Endothelial cell of umbilical vein (primary cell): Measurements from ENCODE around the gene DIP2A. TPM values are rescaled to one million over a fixed set of nuclear protein-coding genes. Genes with fewer than 3 reads are reported as not detected.

Experiments used
- BruUV-seq: library from RNA; stranded (reverse); fragments of 400-500 nt; replicated peaks from 2 replicates; lab custom pipeline; 2021; lab: Mats Ljungman, UMichigan
- CTCF ChIA-PET: fragments of 300-600, 350-600 bp; sonication (Branson Sonifier 250); formaldehyde crosslinking; loops from one replicate; lab custom pipeline; 2021; ENCODE audit warnings: antibody characterized with exemption, inconsistent platforms; lab: Charles Lee
- POLR2A ChIA-PET: fragments of 300-600, 350-600 bp; sonication (Branson Sonifier 250); formaldehyde crosslinking; loops from one replicate; lab custom pipeline; 2021; ENCODE audit warnings: antibody characterized with exemption, inconsistent platforms; lab: Charles Lee
- DNase-seq: peaks from one replicate; pipeline ENCODE4 v3.0.0-alpha.2; 2011; ENCODE audit warnings: low read depth, low spot score
- FAIRE-seq: peaks from 2 replicates; lab custom pipeline; 2011; peaks lifted over from hg19 to GRCh38; lab: Jason Lieb, UNC
- H2AFZ ChIP-seq: 2 replicates; pipeline ENCODE4 v1.6.0; 2012; ENCODE audit warnings: low read depth, low read length, control low read depth, inconsistent platforms
- H3K27ac ChIP-seq: 2 replicates; pipeline ENCODE4 v1.5.1; 2011; ENCODE audit warnings: low read depth, mild to moderate bottlenecking, control low read depth, low read length, moderate library complexity; ENCODE audit not compliant: insufficient read depth
- H3K27me3 ChIP-seq, 2 experiments: 2 replicates each; pipeline versions ENCODE4 v1.6.0 to v1.6.1; 2011; ENCODE audit warnings: low read length in 2 of 2, mixed read lengths in 1 of 2; ENCODE audit not compliant: control insufficient read depth in 2 of 2, insufficient read depth in 2 of 2
- H3K36me3 ChIP-seq, 2 experiments: 2 replicates in 1 of 2; 3 replicates in 1 of 2; pipeline ENCODE4 v1.5.1; 2011; ENCODE audit warnings: low read length in 2 of 2, mild to moderate bottlenecking in 1 of 2, moderate library complexity in 1 of 2; ENCODE audit not compliant: control insufficient read depth in 2 of 2, insufficient read depth in 2 of 2; ENCODE audit errors: extremely low read depth in 1 of 2
- H3K4me1 ChIP-seq: 3 replicates; pipeline ENCODE4 v1.5.1; 2011; ENCODE audit warnings: mild to moderate bottlenecking, low read length; ENCODE audit not compliant: control insufficient read depth, insufficient read depth; ENCODE audit errors: extremely low read depth
- H3K4me2 ChIP-seq: 2 replicates; pipeline ENCODE4 v1.6.1; 2011; ENCODE audit warnings: low read length, control low read depth, mixed read lengths; ENCODE audit not compliant: insufficient read depth
- H3K4me3 ChIP-seq, 3 experiments: fragments of 200-600 bp in 1 of 3; sonication (generic), shearing (Covaris generic) in 1 of 3; replicated peaks in 1 of 3; 2 replicates each; pipeline ENCODE4 v1.5.1; 2011 to 2016; ENCODE audit warnings: control low read depth in 3 of 3, low read length in 3 of 3, mild to moderate bottlenecking in 2 of 3, inconsistent platforms in 1 of 3, low read depth in 1 of 3, moderate library complexity in 1 of 3; ENCODE audit not compliant: insufficient read depth in 1 of 3
- H3K79me2 ChIP-seq: 2 replicates; pipeline ENCODE4 v1.6.0; 2012; ENCODE audit warnings: low read length, inconsistent platforms; ENCODE audit not compliant: control insufficient read depth, insufficient read depth
- H3K9ac ChIP-seq: replicated peaks from 2 replicates; pipeline ENCODE3; 2011; ENCODE audit warnings: low read length, control low read depth; ENCODE audit not compliant: insufficient read depth; ENCODE audit errors: extremely low read depth
- H3K9me1 ChIP-seq: replicated peaks from 3 replicates; pipeline ENCODE4 v1.6.0; 2011; ENCODE audit warnings: mild to moderate bottlenecking, low read length; ENCODE audit not compliant: control insufficient read depth, insufficient read depth; ENCODE audit errors: extremely low read depth
- H3K9me3 ChIP-seq: replicated peaks from 2 replicates; pipeline ENCODE4 v1.5.1; 2012; ENCODE audit warnings: low read length, inconsistent platforms; ENCODE audit not compliant: control insufficient read depth, insufficient read depth
- H4K20me1 ChIP-seq: replicated peaks from 2 replicates; pipeline ENCODE3; 2011; ENCODE audit warnings: mild to moderate bottlenecking, low read length; ENCODE audit not compliant: control insufficient read depth, insufficient read depth; ENCODE audit errors: extremely low read depth
- EZH2 ChIP-seq: IDR thresholded peaks from 2 replicates; pipeline ENCODE4 v1.6.1; 2012; ENCODE audit warnings: borderline replicate concordance, low read depth, mild to moderate bottlenecking, moderate library complexity, low read length, inconsistent platforms; ENCODE audit not compliant: severe bottlenecking
- FOS ChIP-seq: IDR thresholded peaks from 2 replicates; pipeline ENCODE4 v1.6.1; 2011; ENCODE audit warnings: mild to moderate bottlenecking, low read length, moderate library complexity, borderline replicate concordance; ENCODE audit not compliant: insufficient read depth
- GATA2 ChIP-seq: IDR thresholded peaks from 2 replicates; pipeline ENCODE4 v1.7.0; 2011; ENCODE audit warnings: low read depth, mild to moderate bottlenecking, moderate library complexity, mixed read lengths, low read length; ENCODE audit not compliant: insufficient read length, insufficient read depth
- JUN ChIP-seq: IDR thresholded peaks from 2 replicates; pipeline ENCODE4 v1.6.1; 2011; ENCODE audit warnings: borderline replicate concordance, low read depth; ENCODE audit not compliant: insufficient read length, insufficient read depth
- MAX ChIP-seq: IDR thresholded peaks from 2 replicates; pipeline ENCODE4 v1.6.1; 2011; ENCODE audit not compliant: insufficient read depth, insufficient read length
- MYC ChIP-seq: IDR thresholded peaks from one replicate; pipeline ENCODE4 v1.6.1; 2011; ENCODE audit warnings: mild to moderate bottlenecking, low read depth, low read length
- POLR2A ChIP-seq: IDR thresholded peaks from 2 replicates; pipeline ENCODE4 v1.6.1; 2012; ENCODE audit warnings: low read depth, mild to moderate bottlenecking, control low read depth, low read length
- POLR2AphosphoS5 ChIP-seq: IDR thresholded peaks from 2 replicates; pipeline ENCODE4 v1.6.1; 2012; ENCODE audit warnings: low read depth, mild to moderate bottlenecking, control low read depth, low read length, moderate library complexity; ENCODE audit not compliant: insufficient read depth
- dilution Hi-C: fragments of 300-500 bp; cut with MboI; formaldehyde crosslinking; loops from one replicate; pipeline ENCODE4 v1.15.0; 2019; ENCODE audit warnings: low sequenced_read_pairs; ENCODE audit not compliant: extremely low pct_ligation_motif_present
- intact Hi-C: fragments of 100-400 bp; cut with micrococcal nuclease; formaldehyde crosslinking; loops from one replicate; pipeline ENCODE4 v1.10.0; 2022
- polyA plus RNA-seq, 4 experiments: library from polyadenylated mRNA; depleted of rRNA in 3 of 4; stranded (reverse) in 3 of 4; unstranded in 1 of 4; fragments of >200 nt; gene quantifications; 2 replicates each; pipeline versions ENCODE4 v1.2.1 to v1.2.3, GENCODE V29; 2011 to 2012; ENCODE audit warnings: missing spikeins in 1 of 4
- total RNA-seq: library from RNA; stranded (reverse); gene quantifications from 2 replicates; pipeline ENCODE4 v1.2.3, GENCODE V29; 2021
- TF ChIP-seq, protein P1 (sequence below), 2 donors: IDR thresholded peaks; 1 replicate in 1 of 2; 2 replicates in 1 of 2; pipeline ENCODE4 v1.5.1; 2011; ENCODE audit warnings: low read length in 2 of 2, mild to moderate bottlenecking in 2 of 2, moderate library complexity in 2 of 2, control low read depth in 1 of 2, inconsistent platforms in 1 of 2, low read depth in 1 of 2; ENCODE audit not compliant: insufficient read depth in 1 of 2; ENCODE audit errors: extremely low read depth in 1 of 2

Gene DIP2A
- total and polyA plus RNA-seq, 2 donors (not counting 3 experiments of a cell fraction or from before 2014, with no cell fraction given): 34.5 to 62.1 TPM

DNA sequence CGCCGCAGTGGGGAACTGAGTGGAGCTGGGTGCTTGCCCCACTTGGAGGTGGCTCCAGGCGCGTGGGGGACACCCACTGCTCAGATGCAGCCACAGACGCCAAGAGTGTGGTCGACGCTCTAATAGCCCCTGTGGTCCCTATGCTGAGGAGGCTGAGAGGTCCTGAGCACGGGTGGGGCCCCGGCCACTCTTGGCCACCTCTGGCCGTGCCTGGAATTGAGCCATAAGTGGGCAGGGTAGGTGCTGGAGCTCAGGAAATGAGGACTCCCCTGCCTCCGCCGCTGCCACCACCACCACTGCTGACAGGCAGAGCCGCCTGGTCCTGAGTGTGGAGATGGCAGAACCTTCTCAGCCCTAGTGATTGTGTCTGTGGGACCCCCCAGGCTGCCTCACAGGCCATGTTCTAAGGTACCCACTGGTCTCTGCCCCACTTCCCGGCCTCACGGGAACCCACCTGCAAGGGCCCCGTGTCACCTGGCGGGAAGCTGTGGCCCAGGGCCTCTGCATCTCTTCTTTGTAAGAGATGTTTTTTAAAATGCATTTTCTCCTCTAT lies 34.6 kb upstream of the DIP2A start:
- no peak overlapping the region for H3K27ac ChIP-seq
- H4K20me1 ChIP-seq: no peaks in the 10 kb centered on the region
- no peak for DNase-seq
- H3K9me3 ChIP-seq: no peaks in the 10 kb centered on the region
- H2AFZ ChIP-seq: no peak overlapping the region
- H3K4me1 ChIP-seq: no peaks in the 10 kb centered on the region
- H3K9me1 ChIP-seq: no peaks in the 10 kb centered on the region
- intact Hi-C loops: no loop called here
- H3K4me3 ChIP-seq: no peak overlapping the region
- POLR2A ChIA-PET: no interaction called here
- no peaks in the 10 kb centered on the region for H3K79me2 ChIP-seq
- TF ChIP-seq MAX (no peak), FOS (no peak), JUN (no peak), EZH2 (no peak), GATA2 (no peak), MYC (no peak), POLR2A (no peak), POLR2AphosphoS5 (no peak)
- TF ChIP-seq, protein P1, sequence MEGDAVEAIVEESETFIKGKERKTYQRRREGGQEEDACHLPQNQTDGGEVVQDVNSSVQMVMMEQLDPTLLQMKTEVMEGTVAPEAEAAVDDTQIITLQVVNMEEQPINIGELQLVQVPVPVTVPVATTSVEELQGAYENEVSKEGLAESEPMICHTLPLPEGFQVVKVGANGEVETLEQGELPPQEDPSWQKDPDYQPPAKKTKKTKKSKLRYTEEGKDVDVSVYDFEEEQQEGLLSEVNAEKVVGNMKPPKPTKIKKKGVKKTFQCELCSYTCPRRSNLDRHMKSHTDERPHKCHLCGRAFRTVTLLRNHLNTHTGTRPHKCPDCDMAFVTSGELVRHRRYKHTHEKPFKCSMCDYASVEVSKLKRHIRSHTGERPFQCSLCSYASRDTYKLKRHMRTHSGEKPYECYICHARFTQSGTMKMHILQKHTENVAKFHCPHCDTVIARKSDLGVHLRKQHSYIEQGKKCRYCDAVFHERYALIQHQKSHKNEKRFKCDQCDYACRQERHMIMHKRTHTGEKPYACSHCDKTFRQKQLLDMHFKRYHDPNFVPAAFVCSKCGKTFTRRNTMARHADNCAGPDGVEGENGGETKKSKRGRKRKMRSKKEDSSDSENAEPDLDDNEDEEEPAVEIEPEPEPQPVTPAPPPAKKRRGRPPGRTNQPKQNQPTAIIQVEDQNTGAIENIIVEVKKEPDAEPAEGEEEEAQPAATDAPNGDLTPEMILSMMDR (IDR thresholded peaks at IDR 0.05; ENCODE audit: extremely low read depth in 1 of 2, insufficient read depth in 1 of 2, low read depth in 1 of 2, low read length in 2 of 2): no peak
- no peak for FAIRE-seq
- BruUV-seq: no TSS peak
- no peak overlapping the region for H3K4me2 ChIP-seq
- H3K36me3 ChIP-seq: peaks cover 2 to 19% of the 10 kb centered on the region in 2 experiments
- H3K9ac ChIP-seq: no peak overlapping the region
- dilution Hi-C loops: no loop called here
- no peaks in the 10 kb centered on the region for H3K27me3 ChIP-seq
- CTCF ChIA-PET: no interaction called here
